NAMALWA (cell line): ENCODE data around the gene PLA2G4F.

Experiments
- DNase-seq: peaks from one replicate; pipeline ENCODE4 v3.0.0-alpha.2; 2015; ENCODE audit warnings: low spot score

The PLA2G4F gene

GRCh38 chr15:42131826-42132806 lies 24.3 kb downstream of the PLA2G4F start:
- DNase-seq = no peak

- no peak for DNase-seq
Observed at GRCh38 chr15:42131006-42131405, 25.4 kb downstream of the PLA2G4F start.

GRCh38 chr15:42130246-42130986 lies 26.0 kb downstream of the PLA2G4F start:
- DNase-seq = no peak

GRCh38 chr15:42129364-42129763 lies 27.1 kb downstream of the PLA2G4F start:
- DNase-seq = no peak

- DNase-seq = no peak
Observed at GRCh38 chr15:42128476-42128875, 28.0 kb downstream of the PLA2G4F start.

GRCh38 chr15:42123546-42123945 lies 32.9 kb downstream of the PLA2G4F start:
- DNase-seq = no peak

- DNase-seq = no peak
Observed at GRCh38 chr15:42121682-42122081, 34.8 kb downstream of the PLA2G4F start.

- DNase-seq = no peak
Observed at GRCh38 chr15:42121021-42121420, 35.4 kb downstream of the PLA2G4F start.

GRCh38 chr15:42120285-42120684 lies 36.2 kb downstream of the PLA2G4F start:
- DNase-seq = no peak

GRCh38 chr15:42119446-42119760 lies 37.0 kb downstream of the PLA2G4F start:
- no peak for DNase-seq

- no peak for DNase-seq
Observed at GRCh38 chr15:42118650-42119445, 37.6 kb downstream of the PLA2G4F start.

- DNase-seq = no peak
Observed at GRCh38 chr15:42111924-42112323, 44.5 kb downstream of the PLA2G4F start.

GRCh38 chr15:42110367-42110766 lies 46.1 kb downstream of the PLA2G4F start:
- DNase-seq = no peak

GRCh38 chr15:42108806-42109205 lies 47.6 kb downstream of the PLA2G4F start:
- no peak for DNase-seq

GRCh38 chr15:42108189-42108588 lies 48.2 kb downstream of the PLA2G4F start:
- no peak for DNase-seq

GRCh38 chr15:42107473-42107872 lies 49.0 kb downstream of the PLA2G4F start:
- DNase-seq = no peak

GRCh38 chr15:42106288-42106687 lies 50.1 kb downstream of the PLA2G4F start:
- no peak for DNase-seq

GRCh38 chr15:42104095-42104891 lies 52.1 kb downstream of the PLA2G4F start:
- no peak for DNase-seq

- DNase-seq = no peak
Observed at GRCh38 chr15:42102646-42103235, 53.7 kb downstream of the PLA2G4F start.

GRCh38 chr15:42101861-42102260 lies 54.6 kb downstream of the PLA2G4F start:
- DNase-seq = no peak
